ENCODE data around the gene SPRY1. TPM values are rescaled to one million over a fixed set of nuclear protein-coding genes. Genes with fewer than 3 reads are reported as not detected.

Gene SPRY1
- polyA plus RNA-seq, 10 donors: 115 to 204 (median 148) TPM

DNA sequence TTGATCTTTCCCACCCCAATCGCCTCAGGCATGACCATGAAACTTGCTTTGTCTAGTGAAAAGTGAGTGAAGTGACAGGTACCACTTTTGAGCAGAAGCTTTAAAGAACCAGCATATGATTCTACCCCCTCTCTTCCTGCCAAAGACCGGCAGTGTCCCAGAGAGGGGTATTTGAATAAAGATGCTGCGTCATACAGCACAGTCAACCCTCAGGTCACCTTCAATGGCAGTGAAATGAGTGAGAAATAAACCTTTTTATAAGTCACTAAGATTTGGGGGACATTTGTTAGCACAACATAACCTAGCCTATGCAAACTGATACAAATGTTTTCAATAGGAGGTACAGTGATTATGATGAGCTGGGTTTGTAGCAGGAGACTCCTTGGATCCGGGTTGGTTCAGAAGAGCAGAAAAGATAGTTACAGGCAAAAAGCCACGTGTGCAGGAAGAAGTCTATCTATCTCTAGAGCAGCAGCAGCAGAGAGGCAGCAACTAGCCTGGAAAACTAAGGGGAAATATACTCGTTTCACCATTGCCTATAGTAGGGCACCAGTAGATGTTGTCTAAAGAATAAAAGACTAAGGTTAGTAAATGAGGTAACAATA lies 30.3 kb upstream of the SPRY1 start:
- no peak for DNase-seq

DNA sequence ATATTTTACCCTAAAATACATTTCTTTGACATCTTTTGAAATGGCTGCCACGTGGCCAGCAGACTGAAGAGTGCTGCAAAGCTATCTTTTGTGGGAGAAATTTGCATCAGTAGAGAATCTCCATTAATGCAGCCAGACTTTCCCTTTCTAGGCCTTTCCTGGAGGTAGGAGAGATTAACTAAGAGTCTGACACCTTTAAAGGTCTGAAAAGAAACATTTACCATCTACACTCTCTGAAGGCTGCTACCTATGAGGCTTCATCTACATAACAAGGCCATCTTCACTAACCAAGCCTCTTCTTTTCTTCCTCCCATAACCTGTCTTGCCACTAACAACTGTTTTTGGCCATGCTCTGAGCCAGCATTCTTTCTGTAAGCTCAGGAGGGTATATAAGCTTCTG lies 17.8 kb upstream of the SPRY1 start:
- no peak for DNase-seq

DNA sequence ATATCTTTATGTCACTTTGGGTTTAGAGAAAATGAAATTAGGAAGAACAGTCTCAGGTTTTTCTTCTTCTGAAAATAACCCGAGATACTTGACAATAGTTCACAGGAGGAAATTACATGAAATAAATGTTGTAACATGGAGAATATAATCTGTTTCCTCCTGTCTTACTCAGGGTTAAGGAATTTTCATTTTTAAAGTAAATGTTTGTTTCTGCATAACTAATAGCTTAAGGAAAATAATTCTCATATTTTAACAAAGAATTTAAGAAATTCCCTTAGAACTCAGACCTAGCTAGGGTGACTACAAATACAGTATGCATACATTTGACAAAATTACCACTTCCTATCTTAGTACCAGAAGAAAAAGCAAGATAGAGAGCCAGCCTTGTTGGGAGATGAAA lies 17.2 kb upstream of the SPRY1 start:
- DNase-seq: no peak

DNA sequence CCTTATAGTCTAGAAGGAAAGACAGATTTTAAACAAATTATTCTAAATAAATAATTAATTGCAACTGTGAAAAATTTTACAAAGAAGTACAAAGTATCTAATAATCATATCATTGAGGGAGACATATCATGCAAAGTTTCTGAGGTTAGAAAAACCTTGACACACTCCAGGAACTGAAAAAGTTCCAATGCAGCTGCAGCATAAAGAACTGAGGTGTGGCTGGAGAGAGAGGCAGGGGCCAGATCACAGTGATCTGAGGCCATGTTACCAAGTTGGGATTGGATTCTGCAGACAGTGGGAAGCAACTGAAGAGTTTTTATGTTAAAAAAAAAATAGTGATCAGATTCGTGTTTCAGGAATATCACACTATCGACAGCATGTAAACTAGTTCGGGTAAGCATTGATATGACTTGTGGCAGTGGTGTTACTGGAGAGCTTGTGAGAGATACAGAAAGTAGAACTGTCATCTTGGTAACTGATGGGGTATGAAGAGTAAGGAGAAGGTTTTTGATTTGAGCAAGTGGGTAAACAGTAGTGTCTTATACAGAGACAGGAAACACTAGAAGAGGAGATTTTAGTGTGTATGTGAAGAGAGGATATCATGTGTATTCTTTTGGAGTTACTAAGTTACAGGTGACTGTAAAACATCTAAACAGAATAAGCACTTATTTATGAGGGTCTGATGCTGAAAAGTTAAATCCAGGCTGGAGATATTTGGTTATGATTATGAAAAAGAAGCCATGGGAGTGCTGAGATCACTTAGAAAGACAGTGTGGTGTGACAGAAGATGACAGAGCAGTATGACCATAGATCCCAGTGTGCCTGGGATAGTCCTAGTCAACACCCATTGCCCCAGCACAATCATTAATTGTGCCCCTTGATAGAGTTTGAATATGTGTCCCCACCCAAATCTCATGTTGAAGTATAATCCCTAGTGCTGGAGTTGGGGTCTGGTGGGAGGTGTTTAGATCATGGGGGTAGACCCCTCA lies 15.6 kb upstream of the SPRY1 start:
- no peak for DNase-seq

DNA sequence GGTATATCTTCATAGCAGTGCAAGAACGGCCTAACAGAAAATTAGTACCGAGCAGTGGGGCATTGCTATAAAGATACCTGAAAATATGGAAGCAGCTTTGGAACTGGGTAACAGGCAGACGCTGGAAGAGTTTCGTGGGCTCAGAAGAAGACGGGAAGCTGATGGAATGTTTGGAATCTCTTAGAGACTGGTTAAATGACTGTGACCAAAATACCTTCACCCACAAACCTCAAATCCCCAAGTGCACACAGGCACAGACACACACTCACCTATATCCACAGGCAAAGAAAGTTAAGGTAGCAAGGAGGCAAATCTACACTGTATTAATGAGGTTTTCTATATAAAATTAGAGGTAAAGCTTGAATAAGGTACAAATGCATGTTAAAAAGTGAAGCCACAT lies 14.6 kb upstream of the SPRY1 start:
- DNase-seq: no peak

DNA sequence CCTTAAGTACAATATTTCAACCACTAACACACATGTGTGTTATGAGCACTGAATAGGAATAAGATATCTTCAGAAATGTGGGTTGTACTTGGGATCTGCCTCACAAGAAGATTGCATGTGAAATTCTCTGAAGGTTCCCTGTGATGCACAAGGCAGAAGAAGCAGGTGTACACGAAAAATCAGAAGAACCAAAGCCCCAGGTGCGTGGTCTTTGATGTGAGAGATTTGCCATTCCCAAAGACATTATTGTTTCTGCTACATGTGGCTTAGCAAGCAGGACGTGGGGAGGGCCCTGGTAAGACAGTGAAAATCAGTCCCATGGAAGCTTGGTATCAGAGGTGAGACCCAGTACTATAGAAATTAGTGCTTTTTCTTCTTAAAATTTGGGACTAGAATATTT lies 13.0 kb upstream of the SPRY1 start:
- DNase-seq: no peak

DNA sequence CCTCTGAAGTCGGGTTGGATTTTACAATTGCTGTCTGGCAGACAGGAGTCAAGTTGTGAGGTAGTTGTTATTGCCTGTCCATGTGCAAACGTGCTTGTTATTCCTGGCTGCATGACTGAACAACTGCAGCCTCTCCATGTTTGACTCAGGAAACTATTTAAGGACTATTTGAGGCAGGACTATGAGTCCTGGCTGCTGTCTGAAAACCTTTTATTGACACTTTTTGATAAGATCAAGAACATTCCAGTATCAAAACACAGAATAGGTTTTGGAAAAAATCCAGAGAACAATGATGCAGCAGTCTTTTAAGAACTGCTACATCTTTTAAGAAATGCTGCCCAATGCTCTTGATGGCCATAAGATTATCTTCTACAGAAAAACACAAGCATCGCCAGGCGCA lies 10.0 kb upstream of the SPRY1 start:
- no peak for DNase-seq

DNA sequence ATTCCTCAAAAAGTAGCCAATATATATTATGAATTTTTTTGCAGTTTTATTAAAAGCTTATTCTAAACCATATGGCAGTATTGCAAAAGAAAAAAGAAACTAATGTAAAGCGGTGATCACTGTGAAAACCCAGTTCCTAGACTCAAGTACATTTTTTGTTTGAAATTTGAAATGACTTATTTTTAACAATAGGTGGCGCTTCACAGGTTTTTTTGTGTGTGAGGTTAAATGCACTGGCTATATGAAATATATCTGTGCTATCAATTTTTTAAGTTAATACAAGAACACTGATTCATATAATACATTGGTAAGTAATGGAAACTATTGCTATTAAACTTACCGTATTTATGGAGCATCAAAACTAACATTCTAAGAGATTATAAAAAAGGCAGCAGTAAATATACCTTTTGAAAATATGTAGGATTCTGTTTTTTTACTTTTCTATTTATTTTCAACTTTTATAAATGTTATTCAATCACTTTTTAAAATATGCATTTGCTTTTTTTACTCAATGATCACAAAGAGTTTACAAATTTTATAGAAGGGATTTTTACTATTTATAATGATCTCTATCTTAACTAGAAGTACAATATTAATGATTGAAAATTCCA lies 5.6 kb upstream of the SPRY1 start:
- no peak for DNase-seq

DNA sequence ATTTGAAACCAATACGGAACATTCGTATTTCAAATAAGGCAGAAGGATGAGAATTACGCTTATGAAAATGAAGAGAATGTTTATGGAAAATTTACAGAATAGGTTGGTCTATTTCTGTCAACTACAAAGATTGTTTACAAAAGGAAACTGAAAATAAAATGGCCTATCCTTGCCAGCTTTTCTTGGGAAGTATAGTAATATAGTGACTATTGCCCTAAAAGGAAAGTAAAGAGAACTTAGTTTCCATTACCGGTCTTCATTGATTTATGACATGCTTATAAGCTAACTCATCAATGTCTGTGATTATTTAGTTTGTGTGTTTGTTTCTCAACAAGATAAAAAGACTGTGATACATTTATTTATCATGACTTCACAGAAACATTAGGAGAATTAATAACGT lies 2.9 kb upstream of the SPRY1 start:
- peak in 1 of 3 donors; percentile 56 for DNase-seq

DNA sequence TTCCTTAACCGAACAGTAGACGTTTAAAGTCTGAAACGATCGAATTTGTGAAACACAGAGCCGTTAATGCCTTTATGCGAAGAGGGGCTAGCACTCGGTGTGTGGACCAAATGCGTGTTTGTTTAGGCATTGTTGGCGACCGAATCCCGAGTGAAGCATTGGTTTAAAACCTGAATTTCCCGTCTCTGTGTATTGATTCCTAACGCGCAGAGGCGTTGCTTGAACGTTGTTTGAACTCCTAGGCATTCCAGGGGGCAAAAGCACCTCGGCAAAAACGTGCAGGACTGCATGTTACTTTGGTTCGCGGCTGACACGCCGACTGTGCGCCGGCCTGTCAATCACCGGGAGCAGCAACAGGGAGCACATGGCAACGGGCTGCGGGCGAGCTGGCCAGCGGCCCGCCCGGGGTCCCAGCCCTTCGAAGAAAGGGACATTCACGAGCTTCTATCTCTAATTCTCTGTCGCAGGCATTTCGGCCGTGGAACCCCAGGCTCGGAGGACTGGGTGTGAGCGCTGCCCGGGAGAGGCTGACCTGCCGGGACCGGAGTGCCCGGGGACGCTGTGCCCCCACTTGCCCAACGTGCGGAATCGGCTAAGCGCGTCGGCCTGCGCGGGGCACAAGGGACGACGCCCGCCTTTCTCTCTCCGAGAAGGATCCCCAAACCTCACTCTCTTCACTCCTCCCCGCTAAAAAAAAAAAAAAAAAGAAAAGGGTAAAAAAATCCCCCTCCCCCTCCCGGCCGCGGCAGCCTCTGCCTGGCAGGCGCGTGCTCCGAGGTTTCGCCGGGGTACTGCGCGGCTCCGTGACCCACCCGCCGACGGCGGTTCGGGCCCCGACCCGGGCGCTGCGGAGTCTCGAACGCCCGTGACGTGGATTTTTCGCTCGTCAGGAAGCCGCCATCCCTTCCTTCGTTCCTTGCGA lies 810 bp downstream of the SPRY1 start:
- peak in 1 of 3 donors; percentile 90 for DNase-seq

DNA sequence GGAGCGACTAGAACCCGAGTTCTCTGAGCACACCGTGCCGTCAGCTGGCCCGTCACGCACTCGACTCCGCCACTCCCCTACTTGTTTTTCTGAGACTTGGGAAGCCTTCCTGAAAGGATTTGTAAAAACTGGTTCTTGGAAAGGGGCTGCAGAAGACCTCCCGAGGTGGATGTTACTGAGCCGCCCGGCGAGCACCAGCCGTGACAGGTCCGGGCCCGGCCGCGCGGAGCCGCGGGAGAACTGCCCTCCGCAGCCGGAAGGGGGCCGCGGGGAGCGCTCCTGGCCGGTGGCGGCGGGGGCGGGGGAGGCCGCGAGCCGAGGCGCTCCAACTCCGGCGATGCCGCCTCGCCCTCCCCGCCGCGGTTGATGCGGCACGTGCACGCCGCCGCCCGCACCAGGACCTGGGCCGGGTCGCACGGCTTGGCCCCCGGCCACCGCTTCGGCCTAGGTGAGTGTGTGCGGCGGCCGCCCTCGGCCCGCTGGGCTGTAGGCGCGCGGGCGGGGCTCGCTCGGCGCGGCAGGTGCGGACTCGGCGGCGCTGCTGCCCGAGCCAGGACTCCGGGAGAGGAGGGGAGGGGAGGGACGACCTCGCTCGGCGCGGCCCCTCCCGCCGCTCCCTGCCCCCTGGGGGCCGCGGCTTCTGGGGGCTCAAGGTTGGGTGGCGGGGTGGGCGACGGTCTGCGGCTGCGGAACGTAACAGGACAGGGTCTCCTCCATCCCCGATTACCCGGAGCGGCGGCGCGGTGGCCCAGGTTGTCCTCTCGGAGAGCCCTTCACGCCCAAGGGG lies 1.7 kb downstream of the SPRY1 start:
- peak in 1 of 3 donors; percentile 85 for DNase-seq

DNA sequence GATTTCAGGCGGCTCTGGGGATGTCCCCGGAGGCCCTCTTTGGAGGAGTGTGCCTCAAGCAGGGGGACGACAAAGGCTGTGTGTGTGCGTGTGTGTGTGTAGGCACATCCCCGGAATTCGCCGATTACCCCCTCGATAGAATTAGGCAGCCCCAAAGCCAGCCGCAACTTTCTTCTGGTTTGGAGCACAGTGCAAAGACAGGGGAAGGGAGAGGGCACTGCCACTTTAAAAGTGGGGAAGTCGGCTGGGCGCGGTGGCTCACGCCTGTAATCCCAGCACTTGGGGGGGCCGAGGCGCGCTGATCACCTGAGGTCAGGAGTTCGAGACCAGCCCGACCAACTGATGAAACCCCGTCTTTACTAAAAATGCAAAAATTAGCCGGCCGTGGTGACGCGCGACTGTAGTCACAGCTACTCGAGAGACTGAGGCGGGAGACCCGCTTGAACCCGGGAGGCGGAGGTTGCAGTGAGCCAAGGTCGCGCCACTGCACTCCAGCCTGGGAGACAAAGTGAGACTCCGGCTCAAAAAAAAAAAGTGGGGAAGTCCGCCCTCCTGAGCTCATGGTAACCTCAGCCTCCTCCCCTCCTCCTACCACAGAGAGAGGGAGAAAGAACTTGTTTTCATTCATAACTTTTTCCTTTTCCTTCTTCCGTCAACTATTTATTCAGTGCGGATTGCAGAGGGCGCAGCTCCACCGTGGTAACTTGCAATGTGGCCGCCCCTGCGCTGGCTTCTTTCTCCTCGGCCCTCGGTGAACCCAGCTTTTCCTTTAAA lies 2.4 kb downstream of the SPRY1 start:
- peak in 1 of 3 donors; percentile 82 for DNase-seq

DNA sequence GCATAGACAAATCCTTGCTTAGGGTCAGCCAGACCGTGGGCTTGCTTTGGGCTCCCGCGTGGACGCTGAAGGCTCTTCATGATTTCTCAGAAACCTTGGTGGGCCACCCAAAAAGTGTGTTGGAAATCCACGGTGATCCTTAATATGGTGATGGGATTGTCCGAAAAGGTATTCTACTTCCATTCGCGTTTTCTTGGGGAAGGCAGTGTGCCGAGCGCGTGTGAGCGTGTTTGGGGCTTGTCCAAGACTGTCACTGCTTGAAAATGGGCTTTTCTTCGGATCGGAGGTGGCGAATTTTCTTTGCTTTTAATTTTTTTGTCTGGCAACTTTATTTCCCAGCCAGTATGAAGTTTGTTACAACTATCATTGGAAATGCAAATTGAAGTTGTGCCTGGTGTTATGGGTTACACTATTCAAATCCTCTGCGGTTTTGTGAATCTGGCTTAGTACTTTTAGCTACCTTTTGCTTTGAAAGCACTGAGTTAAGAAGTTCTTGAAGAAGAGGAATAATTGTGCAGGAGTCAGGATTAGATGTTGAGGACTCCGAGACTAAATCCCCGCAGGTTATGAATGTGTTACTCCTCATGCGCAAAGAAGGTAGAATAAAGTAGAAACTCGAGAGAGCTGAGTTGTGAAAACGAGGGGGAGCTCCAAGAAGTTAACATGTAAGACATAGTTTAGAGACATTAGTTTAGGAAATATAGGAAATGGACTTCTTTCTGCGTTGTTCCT lies 3.2 kb downstream of the SPRY1 start:
- peak in 1 of 3 donors; percentile 93 for DNase-seq

DNA sequence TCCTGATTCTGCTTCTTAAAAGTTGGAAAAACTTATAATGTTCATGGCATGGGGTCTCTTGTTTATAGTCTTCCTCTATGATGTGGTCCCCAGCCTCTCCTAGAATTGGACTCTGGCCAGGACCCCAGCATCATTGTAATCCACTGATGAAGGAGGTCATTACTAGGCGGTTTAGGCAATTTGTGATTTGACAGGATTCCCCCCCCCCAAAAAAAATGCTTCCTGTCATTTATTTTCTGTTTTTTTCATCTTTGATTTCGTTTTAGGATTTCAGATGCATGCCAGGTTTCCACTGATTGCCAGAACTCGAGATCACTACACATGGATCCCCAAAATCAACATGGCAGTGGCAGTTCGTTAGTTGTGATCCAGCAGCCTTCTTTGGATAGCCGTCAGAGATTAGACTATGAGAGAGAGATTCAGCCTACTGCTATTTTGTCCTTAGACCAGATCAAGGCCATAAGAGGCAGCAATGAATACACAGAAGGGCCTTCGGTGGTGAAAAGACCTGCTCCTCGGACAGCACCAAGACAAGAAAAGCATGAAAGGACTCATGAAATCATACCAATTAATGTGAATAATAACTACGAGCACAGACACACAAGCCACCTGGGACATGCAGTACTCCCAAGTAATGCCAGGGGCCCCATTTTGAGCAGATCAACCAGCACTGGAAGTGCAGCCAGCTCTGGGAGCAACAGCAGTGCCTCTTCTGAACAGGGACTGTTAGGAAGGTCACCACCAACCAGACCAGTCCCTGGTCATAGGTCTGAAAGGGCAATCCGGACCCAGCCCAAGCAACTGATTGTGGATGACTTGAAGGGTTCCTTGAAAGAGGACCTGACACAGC lies 4.9 kb downstream of the SPRY1 start:
- DNase-seq: peak in 1 of 3 donors; percentile 88

DNA sequence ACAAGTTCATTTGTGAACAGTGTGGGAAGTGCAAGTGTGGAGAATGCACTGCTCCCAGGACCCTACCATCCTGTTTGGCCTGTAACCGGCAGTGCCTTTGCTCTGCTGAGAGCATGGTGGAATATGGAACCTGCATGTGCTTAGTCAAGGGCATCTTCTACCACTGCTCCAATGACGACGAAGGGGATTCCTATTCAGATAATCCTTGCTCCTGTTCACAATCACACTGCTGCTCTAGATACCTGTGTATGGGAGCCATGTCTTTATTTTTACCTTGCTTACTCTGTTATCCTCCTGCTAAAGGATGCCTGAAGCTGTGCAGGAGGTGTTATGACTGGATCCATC lies 5.5 kb downstream of the SPRY1 start:
- peak in 1 of 3 donors; percentile 70 for DNase-seq

DNA sequence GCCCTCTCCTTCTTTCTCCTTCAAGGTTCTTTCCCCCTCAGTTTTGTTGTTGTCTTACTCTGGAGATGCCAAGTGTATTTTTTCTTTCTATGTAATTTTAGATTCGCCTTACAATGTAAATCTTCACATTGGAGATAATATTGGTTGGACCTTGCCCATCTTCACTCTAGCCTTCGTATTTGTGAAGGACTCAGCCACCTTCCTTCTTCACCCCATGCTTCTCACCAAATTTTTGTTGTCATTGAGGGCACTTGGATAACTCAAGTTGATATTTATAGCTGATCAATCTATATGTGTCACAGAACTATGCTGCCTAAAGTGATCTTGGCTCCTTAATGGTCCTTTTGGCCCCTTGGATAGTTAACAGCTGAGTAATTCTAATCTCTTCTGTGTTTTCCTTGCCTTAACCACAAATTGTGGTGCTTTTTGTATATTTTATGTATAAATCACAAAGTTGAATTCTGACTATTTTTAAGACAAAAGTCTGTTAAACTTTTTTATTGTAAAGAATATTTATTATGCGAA lies 6.5 kb downstream of the SPRY1 start:
- DNase-seq: peak in 1 of 3 donors; percentile 51

DNA sequence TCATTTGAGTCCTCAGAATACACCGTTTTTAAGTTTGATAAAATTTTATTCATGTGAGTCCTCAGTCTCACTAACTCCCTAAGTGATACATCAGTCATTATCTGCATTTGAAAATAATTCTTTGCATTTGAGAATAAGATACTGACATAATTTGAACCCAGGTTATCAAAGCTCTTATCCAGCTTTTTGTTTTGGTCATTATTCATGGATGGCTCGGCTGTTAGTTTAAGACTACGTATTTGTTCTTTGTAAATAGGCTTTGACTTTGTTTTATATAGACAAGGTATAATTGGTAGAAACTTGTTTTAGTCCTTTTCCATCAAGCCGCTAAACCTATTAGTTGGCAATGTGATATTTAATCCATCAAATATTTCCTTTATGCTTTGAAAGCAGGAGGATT lies 7.9 kb downstream of the SPRY1 start:
- no peak for DNase-seq

DNA sequence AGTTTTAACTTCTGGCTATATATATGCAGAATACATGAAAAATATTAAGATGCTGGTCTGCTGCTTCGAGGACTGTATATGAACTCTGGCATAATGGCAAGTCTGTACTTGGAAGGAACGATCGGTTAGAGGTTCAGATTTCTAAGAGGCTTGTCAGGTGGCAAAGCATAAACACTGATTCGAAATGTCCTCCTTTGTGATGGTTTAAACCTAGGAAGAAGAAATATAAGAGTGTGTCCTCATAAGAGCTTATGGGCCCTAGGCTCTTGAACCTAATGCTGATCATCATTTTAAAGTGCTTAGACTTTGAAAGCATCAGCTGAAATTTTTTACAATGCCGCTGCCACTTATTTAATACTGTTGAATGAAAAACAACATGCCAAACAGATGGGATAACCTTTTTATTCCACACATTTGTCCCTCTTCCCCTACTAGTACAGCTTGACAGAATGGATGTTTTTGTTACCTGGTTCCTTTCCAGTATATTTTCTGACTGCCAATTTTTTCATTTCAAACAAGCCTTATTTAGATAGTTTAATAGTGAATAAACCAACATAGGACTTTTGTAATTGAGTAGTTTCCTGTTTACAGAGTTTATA lies 8.8 kb downstream of the SPRY1 start:
- peak in 1 of 3 donors; percentile 76 for DNase-seq
